GM03348 (cell line): ENCODE measurements around the gene GLB1L3.
"Not testable (repeated sequence)": the region's sequence is repeated elsewhere in the genome, so short reads cannot be mapped to it uniquely, and the experiment has no call there.

Experiments used
- DNase-seq: peaks from one replicate; pipeline ENCODE4 v3.0.0; 2012; ENCODE audit warnings: low spot score

The GLB1L3 gene

GRCh38 chr11:134313821-134314607, 37.8 kb downstream of the GLB1L3 start:
- DNase-seq, result no peak

- no peak for DNase-seq
Measured at GRCh38 chr11:134317103-134317502, 40.9 kb downstream of the GLB1L3 start.

- not testable (repeated sequence) for DNase-seq
Measured at GRCh38 chr11:134321373-134321772, 45.2 kb downstream of the GLB1L3 start.

- no peak for DNase-seq
Measured at GRCh38 chr11:134322553-134322952, 46.4 kb downstream of the GLB1L3 start.

- no peak for DNase-seq
Measured at GRCh38 chr11:134328433-134328832, 52.3 kb downstream of the GLB1L3 start.

GRCh38 chr11:134330611-134331353, 54.6 kb downstream of the GLB1L3 start:
- DNase-seq, result no peak

- peak; percentile 59 for DNase-seq
Measured at GRCh38 chr11:134331354-134332188, 55.4 kb downstream of the GLB1L3 start, which contains the start of gene GLB1L2. Gene GLB1L2, plus strand, starts transcription at chr11:134331988. Its CDS starts 74 bp downstream, at chr11:134332062.

- DNase-seq, result no peak
Measured at GRCh38 chr11:134332189-134332631, 56.0 kb downstream of the GLB1L3 start.

GRCh38 chr11:134332782-134333181, 56.6 kb downstream of the GLB1L3 start:
- DNase-seq, result no peak

GRCh38 chr11:134333312-134333711, 57.1 kb downstream of the GLB1L3 start:
- no peak for DNase-seq

- no peak for DNase-seq
Measured at GRCh38 chr11:134333946-134334345, 57.8 kb downstream of the GLB1L3 start.

- no peak for DNase-seq
Measured at GRCh38 chr11:134334796-134335571, 58.8 kb downstream of the GLB1L3 start.

GRCh38 chr11:134337051-134337450, 60.9 kb downstream of the GLB1L3 start:
- DNase-seq, result no peak

GRCh38 chr11:134338068-134338467, 61.9 kb downstream of the GLB1L3 start:
- DNase-seq, result no peak

GRCh38 chr11:134338654-134339053, 62.5 kb downstream of the GLB1L3 start:
- no peak for DNase-seq

GRCh38 chr11:134339756-134340155, 63.6 kb downstream of the GLB1L3 start:
- DNase-seq, result no peak

GRCh38 chr11:134340354-134340964, 64.3 kb downstream of the GLB1L3 start:
- DNase-seq, result no peak

GRCh38 chr11:134341805-134342571, 65.8 kb downstream of the GLB1L3 start:
- DNase-seq, result no peak

GRCh38 chr11:134342572-134343340, 66.6 kb downstream of the GLB1L3 start:
- no peak for DNase-seq
